Neural cell (in vitro differentiated cells): ENCODE results near the gene ADAMTS20. TPM values are rescaled to one million over a fixed set of nuclear protein-coding genes. Genes with fewer than 3 reads are reported as not detected.
A peak's percentile ranks its signal among the peaks of the same experiment; 100 is the strongest.

ENCODE experiments used
- H2AFZ ChIP-seq: fragments of 200-600, 300-800 bp; sonication (generic), shearing (Covaris generic); 2 replicates; pipeline ENCODE4 v1.6.0; 2014; ENCODE audit warnings: low read depth, mild to moderate bottlenecking, antibody characterized with exemption, low read length, moderate library complexity
- H3F3A ChIP-seq: fragments of 200-600 bp; shearing (Covaris generic); 2 replicates; pipeline ENCODE4 v1.6.1; 2016; ENCODE audit warnings: mild to moderate bottlenecking, moderate library complexity, mixed read lengths, antibody characterized with exemption, low read length; ENCODE audit not compliant: insufficient read depth, poor library complexity, severe bottlenecking
- H3K27ac ChIP-seq: fragments of 200-600, 300-800 bp; sonication (generic), shearing (Covaris generic); 2 replicates; pipeline ENCODE4 v1.5.1; 2014; ENCODE audit warnings: mild to moderate bottlenecking, low read length, moderate library complexity
- H3K27me3 ChIP-seq: fragments of 300-800, 200-600 bp; sonication (generic), shearing (Covaris generic); 2 replicates; pipeline ENCODE4 v1.6.0; 2014; ENCODE audit warnings: mild to moderate bottlenecking, low read depth, low read length, moderate library complexity; ENCODE audit not compliant: insufficient read depth
- H3K36me3 ChIP-seq: fragments of 300-800, 200-600 bp; sonication (generic), shearing (Covaris generic); 2 replicates; pipeline ENCODE4 v1.5.1; 2014; ENCODE audit warnings: mild to moderate bottlenecking, antibody characterized with exemption, low read length, moderate library complexity; ENCODE audit not compliant: insufficient read depth
- H3K4me2 ChIP-seq: fragments of 300-800, 200-600 bp; sonication (generic), shearing (Covaris generic); 2 replicates; pipeline ENCODE4 v1.6.0; 2014; ENCODE audit warnings: mild to moderate bottlenecking, low read length
- H3K4me3 ChIP-seq: fragments of 300-800, 200-600 bp; sonication (generic), shearing (Covaris generic); 2 replicates; pipeline ENCODE4 v1.5.1; 2014; ENCODE audit warnings: mild to moderate bottlenecking, low read length, moderate library complexity
- H3K79me2 ChIP-seq: fragments of 200-600 bp; shearing (Covaris generic); replicated peaks from 2 replicates; pipeline ENCODE4 v1.6.0; 2014; ENCODE audit warnings: mild to moderate bottlenecking, low read length, moderate library complexity; ENCODE audit not compliant: insufficient read depth
- H3K9ac ChIP-seq: fragments of 300-800, 200-600 bp; sonication (generic), shearing (Covaris generic); 2 replicates; pipeline ENCODE4 v1.6.1; 2016; ENCODE audit warnings: mild to moderate bottlenecking, low read length, mixed read lengths
- H3K9me2 ChIP-seq: fragments of 200-600 bp; shearing (Covaris generic); 2 replicates; pipeline ENCODE4 v1.6.1; 2016; ENCODE audit warnings: mild to moderate bottlenecking, low read length, mixed read lengths; ENCODE audit not compliant: insufficient read depth
- H3K9me3 ChIP-seq: fragments of 200-600, 300-800 bp; sonication (generic), shearing (Covaris generic); 2 replicates; pipeline ENCODE4 v1.6.1; 2016; ENCODE audit warnings: mild to moderate bottlenecking, mixed run types, low read length, moderate library complexity, mixed read lengths
- H4K20me1 ChIP-seq: fragments of 200-600 bp; shearing (Covaris generic); 2 replicates; pipeline ENCODE4 v1.6.1; 2016; ENCODE audit warnings: mild to moderate bottlenecking, mixed run types; ENCODE audit not compliant: insufficient read depth
- CTCF ChIP-seq: fragments of 450-650 bp; IDR thresholded peaks from 2 replicates; pipeline ENCODE4 v1.5.1; 2014; ENCODE audit warnings: antibody characterized with exemption, mild to moderate bottlenecking, moderate library complexity; ENCODE audit not compliant: poor library complexity, severe bottlenecking
- EP300 ChIP-seq: fragments of 450-650 bp; conservative IDR thresholded peaks from 2 replicates; pipeline ENCODE4 v1.6.1; 2014; ENCODE audit warnings: antibody characterized with exemption, mild to moderate bottlenecking, moderate library complexity; ENCODE audit not compliant: poor library complexity, severe bottlenecking
- EZH2 ChIP-seq: fragments of 200-600, 300-800 bp; shearing (Covaris generic), sonication (generic); IDR thresholded peaks from 2 replicates; pipeline ENCODE4 v1.6.1; 2014; ENCODE audit warnings: antibody characterized with exemption, low read length, borderline replicate concordance, mild to moderate bottlenecking; ENCODE audit not compliant: insufficient read depth, poor library complexity, severe bottlenecking
- MXI1 ChIP-seq: fragments of 450-650 bp; conservative IDR thresholded peaks from 2 replicates; pipeline ENCODE4 v1.6.1; 2014; ENCODE audit warnings: antibody characterized with exemption, mild to moderate bottlenecking; ENCODE audit not compliant: poor library complexity, severe bottlenecking
- POLR2AphosphoS5 ChIP-seq: IDR thresholded peaks from 2 replicates; pipeline ENCODE4 v1.6.1; 2012
- RAD21 ChIP-seq: fragments of 450-650 bp; conservative IDR thresholded peaks from 2 replicates; pipeline ENCODE4 v1.6.1; 2014; ENCODE audit warnings: antibody characterized with exemption, mild to moderate bottlenecking, moderate library complexity
- REST ChIP-seq: IDR thresholded peaks from 2 replicates; pipeline ENCODE4 v1.6.1; 2012; ENCODE audit warnings: borderline replicate concordance
- SMC3 ChIP-seq: fragments of 450-650 bp; conservative IDR thresholded peaks from 2 replicates; pipeline ENCODE4 v1.6.1; 2014; ENCODE audit warnings: antibody characterized with exemption, mild to moderate bottlenecking, moderate library complexity; ENCODE audit not compliant: poor library complexity
- TAF1 ChIP-seq: IDR thresholded peaks from 2 replicates; pipeline ENCODE4 v1.6.1; 2012; ENCODE audit warnings: low read depth
- polyA plus RNA-seq: library from polyadenylated mRNA; depleted of rRNA; stranded (reverse); fragments of >200 nt; gene quantifications from 2 replicates; pipeline ENCODE4 v1.2.3, GENCODE V29; 2014

Gene ADAMTS20
- polyA plus RNA-seq, 1 donor from 2014 or later, result 0.72 TPM

GRCh38 chr12:43338848-43339526, 213.0 kb downstream of the ADAMTS20 start:
- no peak overlapping the region for H2AFZ ChIP-seq
- no peaks in the 10 kb centered on the region for H4K20me1 ChIP-seq
- no peak overlapping the region for H3K4me3 ChIP-seq

More at GRCh38 chr12:43338848-43339526, 213.0 kb downstream of the ADAMTS20 start:
- H3K27me3 ChIP-seq, result no peaks in the 10 kb centered on the region
- H3K9ac ChIP-seq, result peak overlapping the region; percentile 11
- peak overlapping the region; percentile 63 for H3K27ac ChIP-seq
- peak overlapping the region; percentile 31 for H3K4me2 ChIP-seq
- H3K9me2 ChIP-seq, result no peaks in the 10 kb centered on the region
- peak; percentile 24 for TF ChIP-seq MXI1
- peak; percentile 96 for TF ChIP-seq POLR2AphosphoS5
- peak; percentile 98 for TF ChIP-seq CTCF
- no peak for TF ChIP-seq EZH2
- peak; percentile 91 for TF ChIP-seq EP300
- TF ChIP-seq REST, result peak; percentile 74
- TF ChIP-seq TAF1, result no peak
- peak; percentile 98 for TF ChIP-seq RAD21
- peak; percentile 89 for TF ChIP-seq SMC3
- H3K9me3 ChIP-seq, result no peaks in the 10 kb centered on the region
- peaks cover 10% of the 10 kb centered on the region for H3F3A ChIP-seq
- no peaks in the 10 kb centered on the region for H3K36me3 ChIP-seq
- no peaks in the 10 kb centered on the region for H3K79me2 ChIP-seq
